Cardiac muscle cell (in vitro differentiated cells and primary cell): ENCODE measurements around the gene KRTAP1-4. TPM values are rescaled to one million over a fixed set of nuclear protein-coding genes. Genes with fewer than 3 reads are reported as not detected.

Source experiments
- DNase-seq, 2 donors: peaks; one replicate each; pipeline versions ENCODE4 v3.0.0 to v3.0.0-alpha.2; 2010 to 2017; ENCODE audit warnings: low read depth in 1 of 2, low spot score in 1 of 2
- H3K27ac ChIP-seq: fragments of 200-600 bp; sonication (generic); 2 replicates; pipeline ENCODE4 v1.5.1; 2016
- H3K27me3 ChIP-seq: fragments of 200-600 bp; sonication (generic); 2 replicates; pipeline ENCODE4 v1.6.0; 2016; ENCODE audit warnings: control low read depth
- H3K36me3 ChIP-seq: fragments of 200-600 bp; sonication (generic); 2 replicates; pipeline ENCODE4 v1.5.1; 2016; ENCODE audit warnings: control low read depth
- H3K4me1 ChIP-seq: fragments of 200-600 bp; sonication (generic); 2 replicates; pipeline ENCODE4 v1.8.1; 2017; ENCODE audit warnings: low read depth, mild to moderate bottlenecking, mixed run types
- H3K4me3 ChIP-seq: fragments of 200-600 bp; sonication (generic); 2 replicates; pipeline ENCODE4 v1.5.1; 2016; ENCODE audit warnings: mild to moderate bottlenecking
- H3K9me3 ChIP-seq: fragments of 200-600 bp; sonication (generic); 2 replicates; pipeline ENCODE4 v1.5.1; 2017; ENCODE audit warnings: low read depth, mild to moderate bottlenecking, control low read depth
- CTCF ChIP-seq: IDR thresholded peaks from 2 replicates; pipeline ENCODE4 v1.5.1; 2012; ENCODE audit warnings: low read depth, mild to moderate bottlenecking, low read length
- polyA plus RNA-seq: library from polyadenylated mRNA; unstranded; fragments of >200 nt; fragmentation: Nextera tagmentation; extraction: Ambion mirVana; gene quantifications from 2 replicates; pipeline ENCODE4 v1.2.1, GENCODE V29; 2016
- total RNA-seq: library from RNA; depleted of rRNA; stranded (reverse); fragments of >200 nt; gene quantifications from 2 replicates; pipeline ENCODE4 v1.2.3, GENCODE V29; 2016

KRTAP1-4 gene
- total and polyA plus RNA-seq, 2 experiments from 2014 or later = not detected

DNA sequence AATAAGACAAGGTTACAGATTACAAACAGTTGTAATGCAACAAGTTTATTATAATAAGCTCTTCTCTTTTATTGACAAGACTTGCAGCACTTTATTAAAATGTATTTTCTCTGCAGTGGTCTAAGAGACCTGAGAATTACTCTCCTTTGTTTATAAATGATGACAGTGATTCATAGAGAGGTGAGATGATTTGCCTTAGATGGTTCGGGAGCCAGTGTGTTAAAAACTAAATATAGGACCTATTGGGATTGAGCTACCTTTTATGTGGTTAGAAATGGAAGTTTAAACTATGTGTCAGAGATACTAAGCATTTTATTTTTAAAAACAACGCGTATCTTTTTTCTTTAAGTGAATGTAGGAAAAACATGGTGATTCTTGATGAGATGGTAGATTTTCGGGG, 33.2 kb downstream of the KRTAP1-4 start:
- Histone ChIP-seq H3K36me3 (no peaks in the 10 kb centered on the region), H3K27ac (no peak overlapping the region), H3K4me1 (peaks cover 5% of the 10 kb centered on the region), H3K4me3 (no peak overlapping the region), H3K9me3 (no peaks in the 10 kb centered on the region), H3K27me3 (no peaks in the 10 kb centered on the region)
- DNase-seq = no peak
- no peak for TF ChIP-seq CTCF

DNA sequence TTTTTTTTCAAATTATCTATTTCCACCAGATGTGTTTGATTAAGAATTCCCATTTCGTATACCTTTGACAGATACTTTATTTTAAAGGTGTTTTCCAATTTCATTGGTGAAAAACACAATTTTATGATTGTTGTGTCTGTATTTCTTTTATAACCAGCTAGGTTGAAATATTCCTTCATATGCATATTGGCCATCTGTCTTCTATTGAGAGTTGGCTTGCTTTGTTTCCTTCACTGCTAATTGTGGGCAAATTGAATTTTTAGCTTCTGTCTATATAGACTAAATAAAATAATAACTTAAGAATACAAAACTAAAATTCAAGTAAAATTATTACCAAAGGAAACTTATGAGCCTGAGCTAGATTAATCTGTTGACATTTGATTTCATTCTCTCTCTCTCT, 34.9 kb downstream of the KRTAP1-4 start:
- no peak for TF ChIP-seq CTCF
- Histone ChIP-seq H3K4me1 (peaks cover 5% of the 10 kb centered on the region), H3K4me3 (no peak overlapping the region), H3K9me3 (no peaks in the 10 kb centered on the region), H3K27me3 (no peaks in the 10 kb centered on the region), H3K36me3 (no peaks in the 10 kb centered on the region), H3K27ac (no peak overlapping the region)
- no peak for DNase-seq

DNA sequence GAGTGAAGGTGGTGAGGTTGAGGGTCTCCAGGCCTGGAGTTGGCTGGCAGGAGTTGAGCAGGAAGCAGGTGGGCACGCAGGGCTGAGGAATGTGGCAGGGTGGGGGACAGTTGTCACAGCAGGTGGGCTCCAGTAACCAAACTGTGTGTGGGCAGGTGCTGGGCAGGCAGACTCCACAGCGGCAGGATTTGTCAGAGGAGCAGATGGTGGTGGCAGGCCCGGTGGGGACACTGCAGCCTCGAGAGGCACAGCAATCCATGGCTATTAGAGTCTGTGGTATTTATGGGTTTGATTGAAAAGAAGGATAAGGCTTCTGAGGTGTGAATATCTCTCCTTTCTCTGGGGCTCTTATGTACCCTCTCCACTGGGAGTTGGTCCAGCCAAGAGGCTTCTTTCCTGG, 36.2 kb downstream of the KRTAP1-4 start, which contains the start of gene KRTAP3-3:
TSS of gene KRTAP3-3 (minus strand) at position 326 of the 400 bp plus-strand sequence. CDS start at position 259, 67 bp downstream.
- Histone ChIP-seq H3K9me3 (no peaks in the 10 kb centered on the region), H3K36me3 (no peaks in the 10 kb centered on the region), H3K27ac (no peak within 1 kb of the TSS), H3K4me3 (no peak within 1 kb of the TSS), H3K27me3 (no peaks in the 10 kb centered on the region), H3K4me1 (peaks cover 5% of the 10 kb centered on the region)
- no peak for TF ChIP-seq CTCF
- no peak for DNase-seq

DNA sequence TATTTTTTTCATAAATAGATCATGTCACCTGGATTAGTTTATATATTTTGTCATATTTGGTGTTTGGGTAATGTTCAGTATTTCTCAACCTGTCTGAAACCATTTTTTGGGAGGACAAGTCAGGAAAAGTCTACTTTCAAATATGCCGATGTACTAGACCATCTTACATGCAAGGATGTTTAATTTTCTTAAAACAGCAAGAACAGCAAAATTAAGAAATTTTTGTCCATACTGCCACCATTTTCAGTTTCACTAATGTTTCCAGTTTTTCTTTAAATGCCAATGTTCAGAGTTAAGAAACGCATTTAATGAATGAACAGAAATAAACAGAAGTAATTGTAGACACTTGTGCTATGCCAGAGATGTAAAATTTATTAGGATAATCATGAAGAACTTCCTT, 36.9 kb downstream of the KRTAP1-4 start:
- Histone ChIP-seq H3K4me1 (peaks cover 5% of the 10 kb centered on the region), H3K36me3 (no peaks in the 10 kb centered on the region), H3K9me3 (no peaks in the 10 kb centered on the region), H3K4me3 (no peak overlapping the region), H3K27ac (no peak overlapping the region), H3K27me3 (no peaks in the 10 kb centered on the region)
- TF ChIP-seq CTCF = no peak
- DNase-seq = no peak

DNA sequence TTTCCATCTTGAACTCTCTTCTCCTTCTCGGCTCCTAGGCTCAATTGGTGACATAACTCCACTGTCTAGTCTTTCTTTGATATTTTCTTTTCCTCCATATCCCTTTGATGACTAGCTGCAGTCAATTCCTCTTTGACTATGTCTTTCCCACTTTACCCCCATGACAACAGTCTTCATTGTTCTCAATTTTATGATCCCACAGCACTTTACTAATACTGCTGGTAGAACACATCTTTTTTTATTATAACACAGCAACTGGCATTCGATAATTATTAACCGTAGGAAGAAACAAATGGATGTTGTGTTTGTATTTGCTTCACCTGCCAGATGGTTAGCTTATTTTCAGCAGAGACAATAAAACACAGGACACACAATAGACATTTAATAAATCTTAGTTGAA, 37.3 kb downstream of the KRTAP1-4 start:
- H3K4me1 ChIP-seq = peaks cover 5% of the 10 kb centered on the region

More for the DNA sequence above, 37.3 kb downstream of the KRTAP1-4 start:
- Histone ChIP-seq H3K4me3 (no peak overlapping the region), H3K36me3 (no peaks in the 10 kb centered on the region), H3K9me3 (no peaks in the 10 kb centered on the region), H3K27ac (no peak overlapping the region), H3K27me3 (no peaks in the 10 kb centered on the region)
- no peak for TF ChIP-seq CTCF
- no peak for DNase-seq
